ENCODE results near the gene FAM234B.

DNA sequence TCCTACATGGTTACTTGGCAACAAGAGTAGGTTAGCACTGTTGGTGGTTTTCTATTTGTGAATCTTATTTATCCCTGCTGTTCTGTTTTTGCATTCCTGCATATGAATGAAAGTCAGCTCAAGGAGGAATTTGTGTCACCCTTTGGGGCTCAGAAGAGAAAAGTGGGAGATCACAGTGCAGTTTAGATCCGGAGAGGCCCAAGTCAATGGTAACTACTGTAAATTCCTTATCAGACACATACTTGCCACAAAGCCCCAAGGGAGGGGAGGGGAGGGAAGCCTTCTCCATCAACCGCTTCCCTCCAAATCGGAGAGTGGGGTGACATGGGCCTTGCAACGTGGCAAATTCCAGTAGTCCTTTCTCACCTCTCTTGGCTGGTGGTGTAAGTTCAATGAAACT lies 44.3 kb downstream of the FAM234B start:
- no peak for TF ChIP-seq EZH2 (IDR thresholded peaks at IDR 0.05; ENCODE audit: low read depth)
- TF ChIP-seq, protein P1, sequence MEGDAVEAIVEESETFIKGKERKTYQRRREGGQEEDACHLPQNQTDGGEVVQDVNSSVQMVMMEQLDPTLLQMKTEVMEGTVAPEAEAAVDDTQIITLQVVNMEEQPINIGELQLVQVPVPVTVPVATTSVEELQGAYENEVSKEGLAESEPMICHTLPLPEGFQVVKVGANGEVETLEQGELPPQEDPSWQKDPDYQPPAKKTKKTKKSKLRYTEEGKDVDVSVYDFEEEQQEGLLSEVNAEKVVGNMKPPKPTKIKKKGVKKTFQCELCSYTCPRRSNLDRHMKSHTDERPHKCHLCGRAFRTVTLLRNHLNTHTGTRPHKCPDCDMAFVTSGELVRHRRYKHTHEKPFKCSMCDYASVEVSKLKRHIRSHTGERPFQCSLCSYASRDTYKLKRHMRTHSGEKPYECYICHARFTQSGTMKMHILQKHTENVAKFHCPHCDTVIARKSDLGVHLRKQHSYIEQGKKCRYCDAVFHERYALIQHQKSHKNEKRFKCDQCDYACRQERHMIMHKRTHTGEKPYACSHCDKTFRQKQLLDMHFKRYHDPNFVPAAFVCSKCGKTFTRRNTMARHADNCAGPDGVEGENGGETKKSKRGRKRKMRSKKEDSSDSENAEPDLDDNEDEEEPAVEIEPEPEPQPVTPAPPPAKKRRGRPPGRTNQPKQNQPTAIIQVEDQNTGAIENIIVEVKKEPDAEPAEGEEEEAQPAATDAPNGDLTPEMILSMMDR (conservative IDR thresholded peaks at IDR 0.05), result no peak
